ENCODE data around the gene SCYGR3.

SCYGR3 gene

GRCh38 chr2:227614246-227614645 lies 394 bp downstream of the SCYGR3 start:
- DNase-seq (ENCODE audit: low spot score), result no peak
- TF ChIP-seq CTCF (IDR thresholded peaks at IDR 0.05; ENCODE audit: extremely low read depth, missing control alignments), result no peak

DNA sequence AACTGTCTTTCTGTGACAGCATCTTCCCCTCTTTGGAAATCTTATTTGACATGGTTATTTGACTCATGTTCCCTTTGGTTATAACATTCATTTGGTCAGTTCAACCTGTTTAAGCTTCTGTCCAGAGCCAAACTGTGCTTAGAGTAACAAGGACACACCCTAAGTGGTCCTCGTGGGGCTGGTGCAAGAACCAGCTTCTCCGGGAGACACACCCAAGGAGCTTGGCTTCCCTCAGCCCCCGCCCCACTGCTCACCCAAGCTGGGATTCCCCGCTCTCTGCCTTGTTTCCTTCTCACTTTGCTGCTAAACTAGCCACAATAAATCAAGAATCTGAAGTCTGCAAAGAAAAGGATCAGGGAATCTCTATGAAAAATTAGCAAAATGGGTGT lies 1.4 kb downstream of the SCYGR3 start:
- no peak for TF ChIP-seq CTCF (IDR thresholded peaks at IDR 0.05; ENCODE audit: extremely low read depth, missing control alignments)
- DNase-seq (ENCODE audit: low spot score), result peak; percentile 36

DNA sequence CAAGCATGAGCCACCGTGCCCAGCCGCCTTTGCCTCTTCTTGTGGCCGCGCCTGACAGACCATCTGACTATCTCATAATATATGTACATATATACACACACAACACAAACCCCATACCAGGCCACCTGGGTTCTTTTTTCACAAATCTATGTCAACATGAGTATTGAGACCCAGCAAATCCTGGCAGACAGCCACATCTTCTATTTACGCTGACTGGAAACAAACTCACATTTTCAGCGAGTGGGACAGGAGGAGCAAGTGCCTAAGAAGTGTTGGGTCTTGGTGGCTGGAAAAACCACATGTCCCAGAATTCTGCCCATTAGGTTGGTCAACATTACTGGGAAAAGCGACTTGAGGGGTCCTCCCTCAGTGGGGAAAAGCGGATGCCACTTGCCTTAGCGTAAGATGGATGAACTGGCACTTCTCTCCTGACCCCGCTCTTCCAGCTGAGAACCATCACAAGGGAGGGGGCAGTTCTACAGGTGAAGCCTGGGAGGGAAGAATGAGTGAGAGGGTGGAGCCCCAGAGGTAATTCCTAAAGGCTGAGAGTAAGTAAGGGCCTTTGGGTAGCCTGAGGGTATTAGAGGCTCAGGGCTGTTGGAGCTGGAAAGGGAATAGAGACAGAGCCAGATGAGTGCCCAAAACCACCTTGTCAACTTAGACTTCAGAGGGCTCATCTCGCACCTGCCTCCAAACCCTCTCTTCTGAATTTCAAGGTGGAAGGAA lies 1.9 kb downstream of the SCYGR3 start:
- no peak for TF ChIP-seq CTCF (IDR thresholded peaks at IDR 0.05; ENCODE audit: extremely low read depth, missing control alignments)
- no peak for DNase-seq (ENCODE audit: low spot score)

- TF ChIP-seq CTCF (IDR thresholded peaks at IDR 0.05; ENCODE audit: extremely low read depth, missing control alignments), result no peak
- DNase-seq (ENCODE audit: low spot score), result no peak
Observed at GRCh38 chr2:227610123-227610522, 4.5 kb downstream of the SCYGR3 start.

DNA sequence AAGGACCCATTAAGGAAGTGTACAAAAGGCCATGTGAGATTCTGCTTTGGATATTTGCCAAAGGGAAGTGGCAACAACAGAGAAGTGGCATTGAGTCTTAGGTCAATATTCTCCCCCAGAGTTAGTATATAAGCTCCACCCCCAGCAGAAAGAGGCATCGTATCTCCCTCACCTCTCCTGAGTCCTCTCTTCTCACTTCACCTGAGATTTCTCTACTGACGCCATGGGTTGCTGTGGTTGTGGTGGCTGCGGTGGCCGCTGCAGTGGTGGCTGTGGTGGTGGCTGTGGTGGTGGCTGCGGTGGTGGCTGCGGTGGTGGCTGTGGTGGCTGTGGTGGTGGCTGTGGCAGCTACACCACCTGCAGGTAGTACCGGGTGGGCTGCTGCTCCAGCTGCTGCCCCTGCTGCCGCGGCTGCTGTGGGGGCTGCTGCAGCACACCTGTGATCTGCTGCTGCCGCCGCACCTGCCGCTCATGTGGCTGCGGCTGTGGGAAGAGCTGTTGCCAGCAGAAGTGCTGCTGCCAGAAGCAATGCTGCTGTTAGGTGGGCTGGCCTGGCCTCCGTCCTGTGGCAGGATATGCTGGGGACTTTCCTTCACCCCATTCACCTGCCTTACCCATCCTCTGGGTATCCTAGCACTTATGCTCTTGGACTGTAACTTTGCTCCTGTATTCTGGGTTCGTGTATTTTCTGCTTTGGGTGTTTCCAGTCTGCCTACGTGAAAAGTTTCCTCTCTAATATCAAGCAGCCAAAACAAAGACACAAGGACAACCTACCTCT lies 5.9 kb downstream of the SCYGR3 start:
- no peak for DNase-seq (ENCODE audit: low spot score)
- no peak for TF ChIP-seq CTCF (IDR thresholded peaks at IDR 0.05; ENCODE audit: extremely low read depth, missing control alignments)

DNA sequence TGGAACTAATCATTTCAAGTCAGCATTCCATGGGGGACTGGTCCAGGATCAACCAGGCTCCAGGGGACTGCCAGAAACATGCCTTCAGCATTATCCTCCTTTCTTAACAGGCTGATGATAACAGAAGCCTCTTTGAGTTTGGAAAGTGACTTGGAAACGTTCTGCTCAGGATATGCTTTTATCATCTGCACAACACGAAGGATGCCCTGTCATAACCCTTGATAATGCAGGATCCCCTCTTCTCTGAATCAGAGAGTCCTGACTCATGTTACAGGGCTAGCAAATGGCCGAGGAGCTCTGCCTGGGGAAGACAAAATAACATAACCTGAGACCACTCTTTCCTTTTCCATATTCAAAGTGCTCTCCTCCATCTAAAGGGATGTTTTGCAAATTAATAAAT lies 6.7 kb downstream of the SCYGR3 start:
- no peak for DNase-seq (ENCODE audit: low spot score)
- no peak for TF ChIP-seq CTCF (IDR thresholded peaks at IDR 0.05; ENCODE audit: extremely low read depth, missing control alignments)

DNA sequence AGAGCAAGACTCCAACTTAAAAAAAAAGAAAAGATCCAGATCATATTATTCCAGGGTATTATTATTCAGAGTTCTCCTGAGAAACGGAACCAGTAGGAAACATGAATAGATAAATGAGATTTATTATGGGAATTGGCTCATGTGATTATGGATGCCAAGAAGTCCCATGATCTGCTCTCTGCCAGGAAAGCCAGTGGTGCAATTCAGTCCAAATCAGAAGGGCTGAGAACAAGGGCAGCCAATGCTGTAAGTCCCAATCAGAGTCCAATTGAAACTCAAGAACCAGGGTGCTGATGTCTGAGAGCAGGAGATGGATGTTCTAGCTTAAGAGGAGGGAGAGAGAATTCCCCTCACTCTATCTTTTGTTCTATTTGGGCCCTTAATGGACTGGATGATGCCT lies 8.2 kb downstream of the SCYGR3 start:
- no peak for TF ChIP-seq CTCF (IDR thresholded peaks at IDR 0.05; ENCODE audit: extremely low read depth, missing control alignments)
- DNase-seq (ENCODE audit: low spot score), result no peak
